ENCODE results near the gene RAB3GAP1. TPM values are rescaled to one million over a fixed set of nuclear protein-coding genes. Genes with fewer than 3 reads are reported as not detected.
"Not testable (repeated sequence)": the region's sequence is repeated elsewhere in the genome, so short reads cannot be mapped to it uniquely, and the experiment has no call there.

RAB3GAP1 gene
- total RNA-seq, 1 donor from 2014 or later: 63.6 TPM

- not testable (repeated sequence) for DNase-seq
Measured at GRCh38 chr2:135105513-135106316, 53.6 kb downstream of the RAB3GAP1 start.

- DNase-seq: no peak
Measured at GRCh38 chr2:135113322-135113721, 61.2 kb downstream of the RAB3GAP1 start.

- DNase-seq: no peak
Measured at GRCh38 chr2:135119582-135119981, 67.5 kb downstream of the RAB3GAP1 start.

GRCh38 chr2:135121016-135121657, 69.0 kb downstream of the RAB3GAP1 start:
- no peak for DNase-seq

- DNase-seq: not testable (repeated sequence)
Measured at GRCh38 chr2:135121658-135122039, 69.6 kb downstream of the RAB3GAP1 start.

GRCh38 chr2:135124924-135125886, 73.1 kb downstream of the RAB3GAP1 start:
- no peak for DNase-seq

- no peak for DNase-seq
Measured at GRCh38 chr2:135125940-135126339, 73.8 kb downstream of the RAB3GAP1 start.

GRCh38 chr2:135130751-135131150, 78.7 kb downstream of the RAB3GAP1 start:
- no peak for DNase-seq

- DNase-seq: no peak
Measured at GRCh38 chr2:135132314-135132713, 80.2 kb downstream of the RAB3GAP1 start.

GRCh38 chr2:135140606-135141005, 88.5 kb downstream of the RAB3GAP1 start:
- DNase-seq: no peak

GRCh38 chr2:135142323-135142722, 90.2 kb downstream of the RAB3GAP1 start:
- DNase-seq: no peak

GRCh38 chr2:135144343-135144742, 92.3 kb downstream of the RAB3GAP1 start:
- DNase-seq: no peak

- DNase-seq: no peak
Measured at GRCh38 chr2:135149251-135149650, 97.2 kb downstream of the RAB3GAP1 start.

- no peak for DNase-seq
Measured at GRCh38 chr2:135150725-135151124, 98.6 kb downstream of the RAB3GAP1 start.

- no peak for DNase-seq
Measured at GRCh38 chr2:135151615-135152014, 99.5 kb downstream of the RAB3GAP1 start.

GRCh38 chr2:135152361-135152760, 100.3 kb downstream of the RAB3GAP1 start:
- DNase-seq: no peak

GRCh38 chr2:135154962-135155361, 102.9 kb downstream of the RAB3GAP1 start:
- DNase-seq: no peak

- DNase-seq: no peak
Measured at GRCh38 chr2:135157856-135158255, 105.8 kb downstream of the RAB3GAP1 start.

- no peak for DNase-seq
Measured at GRCh38 chr2:135159191-135159590, 107.1 kb downstream of the RAB3GAP1 start.

GRCh38 chr2:135162377-135162776, 110.3 kb downstream of the RAB3GAP1 start:
- DNase-seq: no peak

- no peak for DNase-seq
Measured at GRCh38 chr2:135162786-135163185, 110.7 kb downstream of the RAB3GAP1 start.

- DNase-seq: no peak
Measured at GRCh38 chr2:135163306-135163705, 111.2 kb downstream of the RAB3GAP1 start.

GRCh38 chr2:135163901-135164300, 111.8 kb downstream of the RAB3GAP1 start:
- DNase-seq: no peak

All from tongue (tissue), 2 donors.